Measurements from ENCODE around the gene ABR.

DNA sequence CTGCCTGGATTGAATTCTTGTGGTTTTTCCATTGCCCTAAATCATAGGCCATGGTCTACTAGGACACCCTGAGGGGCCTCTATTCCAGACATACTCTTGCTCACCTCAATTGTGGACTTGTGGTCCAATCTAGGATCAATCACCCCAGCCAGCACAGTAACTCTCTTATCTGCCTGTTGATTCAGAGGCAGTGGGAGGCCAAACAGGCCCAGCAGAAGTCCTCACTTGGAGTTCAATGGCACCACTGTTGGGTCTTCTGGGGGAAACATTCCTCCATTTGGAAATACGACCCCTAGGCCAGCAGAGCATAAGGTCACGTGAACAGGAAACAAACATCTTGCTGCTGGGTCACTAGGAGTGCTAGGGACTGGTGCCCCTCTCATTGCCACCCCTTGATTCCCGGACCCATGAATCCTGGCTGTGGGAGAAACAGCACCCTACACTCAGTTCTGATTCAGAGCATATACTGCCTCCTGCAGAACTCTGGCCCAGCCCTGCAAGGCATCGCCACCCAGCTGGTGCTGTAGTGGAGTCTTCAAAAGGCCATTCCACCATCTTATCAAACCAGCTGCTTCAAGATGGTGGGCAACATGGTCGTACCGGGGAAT is 193.4 kb downstream of the ABR start:
- TF ChIP-seq CTCF (IDR thresholded peaks at IDR 0.05) (no peak), EZH2phosphoT487 (IDR thresholded peaks at IDR 0.05) (no peak), EZH2 (IDR thresholded peaks at IDR 0.05) (no peak)
